Effector CD4-positive, alpha-beta T cell (primary cell): ENCODE data around the gene GABBR2.
"Not testable (repeated sequence)": the region's sequence is repeated elsewhere in the genome, so short reads cannot be mapped to it uniquely, and the experiment has no call there.

ENCODE experiments used
- DNase-seq: peaks from one replicate; pipeline ENCODE4 v3.0.0-alpha.2; 2020

The GABBR2 gene

GRCh38 chr9:98314381-98315066, 394.2 kb downstream of the GABBR2 start:
- no peak for DNase-seq

GRCh38 chr9:98312365-98312764, 396.4 kb downstream of the GABBR2 start:
- DNase-seq = no peak

- no peak for DNase-seq
These were observed 397.2 kb downstream of the GABBR2 start for GRCh38 chr9:98311541-98311940.

- no peak for DNase-seq
These were observed 397.9 kb downstream of the GABBR2 start for GRCh38 chr9:98310752-98311392.

GRCh38 chr9:98306384-98307145, 402.2 kb downstream of the GABBR2 start:
- no peak for DNase-seq

GRCh38 chr9:98304381-98304780, 404.4 kb downstream of the GABBR2 start:
- no peak for DNase-seq

GRCh38 chr9:98303633-98304125, 405.1 kb downstream of the GABBR2 start:
- no peak for DNase-seq

- no peak for DNase-seq
These were observed 405.6 kb downstream of the GABBR2 start for GRCh38 chr9:98302938-98303632.

GRCh38 chr9:98302150-98302549, 406.6 kb downstream of the GABBR2 start:
- no peak for DNase-seq

- no peak for DNase-seq
These were observed 408.1 kb downstream of the GABBR2 start for GRCh38 chr9:98300611-98301010.

- DNase-seq = no peak
These were observed 410.3 kb downstream of the GABBR2 start for GRCh38 chr9:98298476-98298875.

GRCh38 chr9:98295824-98296223, 412.9 kb downstream of the GABBR2 start:
- no peak for DNase-seq

- no peak for DNase-seq
These were observed 416.9 kb downstream of the GABBR2 start for GRCh38 chr9:98291820-98292219.

- no peak for DNase-seq
These were observed 418.3 kb downstream of the GABBR2 start for GRCh38 chr9:98290411-98290810.

- DNase-seq = no peak
These were observed 419.0 kb downstream of the GABBR2 start for GRCh38 chr9:98289614-98290201.

GRCh38 chr9:98288881-98289280, 419.9 kb downstream of the GABBR2 start:
- DNase-seq = no peak

- DNase-seq = no peak
These were observed 421.4 kb downstream of the GABBR2 start for GRCh38 chr9:98287384-98287783.

GRCh38 chr9:98285446-98285845, 423.3 kb downstream of the GABBR2 start:
- no peak for DNase-seq

- DNase-seq = no peak
These were observed 424.0 kb downstream of the GABBR2 start for GRCh38 chr9:98284754-98285153.

- not testable (repeated sequence) for DNase-seq
These were observed 425.6 kb downstream of the GABBR2 start for GRCh38 chr9:98283143-98283542.

- no peak for DNase-seq
These were observed 427.5 kb downstream of the GABBR2 start for GRCh38 chr9:98281281-98281680.

- DNase-seq = no peak
These were observed 428.2 kb downstream of the GABBR2 start for GRCh38 chr9:98280574-98280973.

- DNase-seq = no peak
These were observed 428.6 kb downstream of the GABBR2 start for GRCh38 chr9:98280162-98280561.
